HG03280 (cell line): ENCODE measurements around the gene WWTR1.

Experiments
- ATAC-seq: cut with Tn5 transposase; IDR thresholded peaks from one replicate; pipeline ENCODE4 v1.9.1; 2021; ENCODE audit warnings: mild to moderate bottlenecking, moderate library complexity; ENCODE audit not compliant: unreplicated experiment

WWTR1 gene

DNA sequence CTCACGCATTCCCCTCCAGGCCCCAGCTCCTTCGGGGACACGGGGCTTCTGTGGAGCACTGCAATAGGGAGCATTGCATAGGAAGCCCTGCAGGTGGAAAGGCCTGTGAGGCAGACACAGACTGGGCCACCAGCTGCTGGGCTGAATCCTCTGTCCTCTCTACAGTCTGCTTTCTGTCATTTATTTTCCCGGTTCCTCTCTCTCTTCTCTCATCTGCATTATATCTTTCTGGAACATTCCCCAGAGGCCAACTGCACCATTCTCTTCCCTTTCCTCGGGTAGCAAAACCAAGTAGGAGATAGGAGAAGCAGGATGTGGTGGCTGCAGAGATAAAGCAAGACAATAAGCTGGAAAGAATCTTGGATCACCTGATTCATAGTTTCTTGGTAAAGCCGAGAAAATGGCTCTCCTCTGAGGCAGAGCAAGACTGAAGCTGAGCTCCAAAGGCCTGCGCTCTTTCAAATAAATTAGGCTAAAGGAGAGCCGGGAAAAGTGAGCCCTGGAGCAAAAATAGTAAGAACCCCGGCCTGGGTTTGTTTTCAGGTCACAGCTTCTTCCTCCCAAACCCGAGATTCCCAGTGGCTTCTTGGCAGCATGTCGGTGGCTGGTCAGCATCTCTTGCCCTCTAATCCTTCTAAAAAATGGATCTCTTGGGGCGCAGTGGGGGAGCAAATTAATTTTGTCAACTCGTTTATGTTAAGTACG is 178.1 kb downstream of the WWTR1 start:
- no peak for ATAC-seq

DNA sequence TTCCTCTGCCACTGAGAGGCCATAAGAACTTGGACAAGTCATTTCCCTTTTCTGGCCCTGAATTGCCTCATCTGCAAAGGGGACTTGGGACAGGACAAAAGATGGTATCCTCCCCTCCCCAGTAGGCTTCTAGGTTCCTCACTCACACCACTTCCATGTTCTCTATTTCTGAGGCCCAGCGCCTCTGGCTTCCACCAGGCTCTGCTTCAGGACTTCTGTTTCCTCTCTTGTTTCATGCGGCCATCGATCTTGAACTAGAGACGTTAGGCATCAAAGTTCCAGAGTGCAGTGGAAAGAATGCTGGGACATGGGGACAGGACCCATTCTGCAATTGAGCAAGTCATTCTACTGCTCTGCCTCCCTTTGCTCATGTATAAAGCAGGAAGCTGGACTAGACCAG is 181.6 kb downstream of the WWTR1 start:
- ATAC-seq: no peak

DNA sequence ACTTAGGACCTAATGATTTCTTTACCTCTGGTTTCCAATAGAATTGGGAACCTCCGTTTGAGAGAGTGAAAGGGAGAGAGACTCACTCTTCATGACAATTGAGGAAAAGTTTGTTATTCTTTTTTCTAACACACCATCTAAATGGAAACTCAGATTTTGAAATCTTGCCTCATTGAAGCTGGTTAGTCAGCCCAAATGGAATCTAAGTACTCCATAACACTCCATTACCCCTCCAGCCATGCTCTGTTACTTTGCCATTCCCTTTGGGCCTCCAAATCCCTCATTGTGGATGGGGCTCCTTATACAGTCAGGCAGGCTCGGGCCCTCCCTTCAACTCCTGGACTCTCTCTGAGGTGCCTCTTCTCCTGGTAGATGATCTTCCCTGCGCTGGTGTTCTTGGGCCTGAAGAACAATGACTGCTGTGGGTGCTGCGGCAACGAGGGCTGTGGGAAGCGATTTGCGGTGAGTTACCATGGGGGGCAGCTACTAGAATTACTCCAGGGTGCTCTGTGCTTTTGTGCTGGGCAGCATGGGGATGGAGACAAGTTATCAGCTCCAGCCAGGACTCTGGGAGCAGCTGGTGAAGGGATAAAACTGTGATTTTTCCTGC is 182.3 kb downstream of the WWTR1 start:
- no peak for ATAC-seq

DNA sequence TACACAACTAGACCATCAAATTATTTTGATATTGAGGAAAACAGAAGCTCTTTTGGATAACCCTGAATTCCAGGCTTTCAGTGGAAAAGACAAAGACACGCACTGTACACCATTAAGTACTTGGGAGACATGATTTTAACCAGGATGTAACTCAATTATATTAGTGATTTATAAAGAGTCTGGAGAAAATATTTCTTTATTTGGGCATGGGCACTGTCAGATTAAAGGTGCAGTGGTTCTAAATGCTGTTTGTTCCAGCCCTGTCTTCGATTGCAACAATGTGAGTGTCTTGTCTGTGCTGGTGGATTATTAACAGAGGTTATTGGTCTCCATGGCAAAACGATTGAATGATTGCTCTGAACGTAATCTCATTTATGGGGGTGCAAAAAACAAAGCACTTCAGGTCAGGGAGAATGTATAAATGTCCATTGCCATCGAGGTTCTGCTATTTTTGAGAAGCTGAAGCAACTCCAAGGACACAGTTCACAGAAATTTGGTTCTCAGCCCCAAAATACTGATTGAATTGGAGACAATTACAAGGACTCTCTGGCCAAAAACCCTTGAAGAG is 183.5 kb downstream of the WWTR1 start, which contains the start of gene TM4SF4:
TM4SF4 (plus strand) TSS at position 448 of the 568 bp plus-strand sequence. CDS start 181 bp downstream, outside the sequence.
- no peak for ATAC-seq

DNA sequence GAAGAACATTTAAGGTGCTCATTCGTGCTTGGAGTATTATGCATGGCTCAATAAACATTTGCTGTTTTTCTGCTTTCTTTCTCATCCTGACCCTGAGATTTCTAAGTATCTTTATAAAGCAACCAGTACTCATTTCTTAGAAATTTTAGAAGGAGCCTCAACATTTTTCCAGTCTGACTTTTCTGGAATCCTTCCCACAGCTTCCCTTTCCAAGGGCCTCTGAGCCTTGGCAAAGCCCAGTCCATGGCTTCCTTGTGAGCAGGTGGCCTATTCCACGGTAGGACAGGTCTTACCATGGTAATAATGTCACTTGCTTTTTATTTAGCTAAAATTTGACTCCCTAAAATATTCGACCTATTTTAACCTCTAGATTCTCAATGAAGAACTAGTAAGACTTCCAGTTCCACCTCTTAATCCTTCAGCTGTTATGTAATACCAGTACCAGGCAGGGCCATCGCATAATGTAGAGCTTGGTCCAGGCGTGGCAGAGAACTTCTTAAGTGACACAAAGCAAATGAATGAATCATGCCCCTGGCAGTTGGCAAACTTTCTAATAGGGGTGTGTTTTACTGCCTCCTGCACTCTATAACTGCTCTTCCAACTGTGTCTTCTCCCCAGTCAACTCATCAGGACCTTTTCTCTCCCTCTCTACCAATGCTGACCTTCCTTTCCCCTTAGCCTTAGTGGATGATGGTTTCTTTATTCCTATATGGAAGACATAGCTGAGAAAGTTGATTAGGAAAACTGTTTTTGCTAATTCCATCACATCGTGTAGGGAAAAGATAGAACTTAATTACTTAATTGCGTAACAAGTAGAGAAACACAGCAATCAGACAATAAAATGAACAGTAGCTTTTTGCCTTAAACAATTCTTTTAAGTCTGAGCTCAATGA is 184.2 kb downstream of the WWTR1 start:
- ATAC-seq: no peak

DNA sequence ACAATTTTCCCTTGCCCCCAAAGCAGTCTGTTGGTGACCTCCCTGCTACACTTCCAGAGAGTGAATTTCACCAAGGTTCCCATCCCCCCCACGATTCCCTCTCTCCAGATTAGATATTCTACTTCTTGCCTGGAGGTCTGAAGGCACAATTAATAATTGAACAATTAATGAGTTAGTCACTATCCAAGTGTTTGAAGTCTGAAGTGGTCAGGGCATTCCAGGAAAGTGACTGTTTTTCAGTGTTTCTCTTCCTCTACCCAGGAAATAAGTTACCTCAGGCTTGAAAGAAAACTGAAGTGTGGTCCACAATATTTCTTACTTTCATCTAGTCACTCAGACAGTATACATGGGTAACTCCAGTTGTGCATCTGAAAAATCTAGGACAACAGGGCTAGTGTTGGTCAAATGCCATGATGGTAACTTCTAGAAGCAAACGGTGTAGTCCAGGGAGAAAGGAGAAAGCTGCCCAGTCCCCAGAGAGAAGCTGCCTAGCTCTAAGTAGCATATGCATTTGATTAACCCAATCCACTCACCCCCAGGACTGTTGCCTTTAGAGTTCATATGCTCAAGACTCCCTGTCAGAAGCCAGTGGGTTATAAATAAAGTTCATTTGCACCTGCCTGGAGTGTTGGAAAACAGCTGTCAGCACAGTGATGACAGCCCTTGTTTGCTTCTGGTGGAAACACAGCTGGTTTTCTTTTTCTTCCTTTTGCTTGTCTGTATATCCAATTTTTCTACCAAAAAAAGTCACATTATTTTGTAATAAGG is 185.6 kb downstream of the WWTR1 start:
- ATAC-seq: no peak

DNA sequence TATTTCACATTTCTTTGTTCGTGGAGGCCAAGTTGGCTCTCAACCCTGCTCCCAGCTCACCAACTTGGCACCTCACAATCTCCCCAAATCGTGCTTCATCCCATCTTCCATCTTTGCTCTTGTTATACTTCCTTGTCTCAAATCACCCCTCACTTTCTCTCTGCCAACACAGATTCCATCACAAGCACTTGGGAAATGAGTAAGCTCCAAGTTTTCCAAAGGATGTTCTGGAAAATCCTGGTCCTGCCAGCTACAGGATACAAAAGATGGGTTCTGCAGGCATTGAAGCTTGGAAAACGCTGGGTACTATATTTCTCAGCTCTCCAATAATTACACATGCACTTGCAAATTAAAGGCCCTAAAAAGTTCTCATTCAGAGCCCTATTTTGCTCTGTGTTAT is 187.4 kb downstream of the WWTR1 start:
- no peak for ATAC-seq

DNA sequence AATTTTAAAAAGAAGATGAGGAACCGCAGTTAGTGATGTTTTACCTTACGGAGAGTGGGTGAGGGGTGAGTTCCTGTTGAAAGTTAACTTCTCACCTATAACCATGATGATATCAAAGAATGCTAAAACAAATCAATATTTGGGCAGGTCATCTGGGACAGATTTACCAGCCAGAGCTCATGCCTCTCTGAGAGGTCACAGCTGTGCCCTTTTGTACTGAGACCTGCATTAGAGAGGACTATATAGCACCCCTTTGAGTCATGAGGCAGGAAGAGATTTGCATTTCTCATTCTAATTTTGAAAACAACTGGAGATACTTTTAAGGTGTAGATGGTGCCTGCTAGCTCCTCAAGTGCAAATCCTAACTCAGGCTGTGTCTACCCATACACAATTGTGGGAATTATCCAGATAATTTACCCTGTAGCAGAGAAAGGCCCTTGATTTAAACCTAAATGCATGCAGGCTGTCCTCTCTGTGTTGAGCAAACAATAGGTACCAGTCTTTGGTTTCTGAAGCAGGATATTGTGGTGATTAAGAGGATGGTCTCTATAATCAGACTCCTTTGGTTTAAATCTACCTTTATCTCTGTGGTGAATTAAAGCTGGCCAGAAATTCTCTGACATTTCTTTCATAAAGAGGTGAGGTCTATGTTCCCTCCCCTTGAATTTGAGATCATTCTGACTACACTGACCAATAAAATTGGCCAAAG is 189.2 kb downstream of the WWTR1 start:
- peak; percentile 94 for ATAC-seq
